Iris pigment epithelial cell (primary cell): Measurements from ENCODE around the gene MED13L.
"Not testable (repeated sequence)": the region's sequence is repeated elsewhere in the genome, so short reads cannot be mapped to it uniquely, and the experiment has no call there.

Source experiments
- DNase-seq: peaks from one replicate; pipeline ENCODE4 v3.0.0-alpha.2; 2011; ENCODE audit warnings: low read depth

MED13L gene

DNA sequence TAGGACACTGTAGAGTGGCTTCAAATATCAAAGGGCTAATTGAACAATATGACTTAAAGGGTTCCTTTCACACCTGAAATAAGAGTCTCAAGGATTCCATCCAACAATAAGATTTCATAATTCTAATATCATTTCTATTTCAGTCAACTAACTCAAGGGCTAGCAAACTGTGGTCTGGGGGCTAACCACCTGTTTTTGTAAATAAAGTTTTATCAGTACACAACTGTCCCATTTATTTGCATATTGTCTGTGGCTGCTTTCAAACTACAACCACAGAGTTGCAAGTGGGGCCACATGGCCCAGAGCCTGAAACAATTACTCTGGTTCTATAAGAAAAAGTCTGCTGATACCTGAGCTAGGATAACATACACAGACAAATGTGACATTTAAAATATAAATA lies 29.1 kb downstream of the MED13L start:
- no peak for DNase-seq

GRCh38 chr12:116247377-116247776 lies 30.1 kb downstream of the MED13L start:
- peak; percentile 59 for DNase-seq

- no peak for DNase-seq
Observed at GRCh38 chr12:116246490-116247179, 30.9 kb downstream of the MED13L start.

GRCh38 chr12:116245189-116245588 lies 32.3 kb downstream of the MED13L start:
- no peak for DNase-seq

DNA sequence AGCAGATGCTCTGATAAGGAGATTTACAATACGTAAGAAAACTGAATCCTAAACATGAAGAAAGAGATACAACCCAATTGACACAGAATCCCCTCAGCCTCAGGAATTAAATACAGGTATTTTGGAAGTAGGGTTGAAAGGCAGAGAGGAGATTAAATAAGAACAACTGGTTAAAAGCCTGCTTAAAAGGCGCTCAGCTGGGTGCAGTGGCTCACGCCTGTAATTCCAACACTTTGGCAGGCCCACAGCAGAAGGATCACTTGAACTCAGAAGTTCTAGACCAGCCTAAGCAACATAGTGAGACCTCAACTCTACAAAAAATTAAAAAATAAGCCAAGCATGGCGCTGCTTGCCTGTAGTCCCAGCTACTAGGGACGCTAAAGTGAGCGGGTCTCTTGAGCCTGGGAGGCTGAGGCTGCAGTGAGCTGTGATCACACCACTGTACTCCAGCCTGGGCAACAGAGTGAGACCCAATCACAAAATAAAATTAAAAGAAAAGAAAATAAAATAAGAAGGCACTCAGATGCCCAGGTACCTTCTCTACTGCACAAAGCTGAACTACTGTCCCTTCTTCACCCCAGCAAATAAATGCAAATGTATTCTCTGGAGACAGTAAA lies 32.9 kb downstream of the MED13L start:
- no peak for DNase-seq

DNA sequence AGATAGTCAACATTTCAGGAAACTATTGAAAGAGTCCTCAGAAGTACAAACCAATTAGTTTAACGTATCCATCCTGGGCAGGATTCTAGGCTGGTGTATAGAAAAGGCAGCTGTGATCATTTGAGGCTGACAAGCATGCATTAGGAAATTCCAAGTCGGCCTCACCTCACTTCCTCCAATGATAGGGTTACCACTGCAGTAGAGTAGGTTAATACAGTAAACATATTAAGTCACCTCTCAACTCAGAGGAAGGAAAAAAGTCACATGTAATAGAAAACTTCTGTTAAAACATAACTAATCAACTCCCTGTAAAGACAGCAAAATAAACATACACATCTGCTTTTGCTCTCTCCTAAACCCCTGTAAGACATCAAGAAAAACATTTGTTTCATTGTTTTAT lies 33.5 kb downstream of the MED13L start:
- DNase-seq, result peak; percentile 65

DNA sequence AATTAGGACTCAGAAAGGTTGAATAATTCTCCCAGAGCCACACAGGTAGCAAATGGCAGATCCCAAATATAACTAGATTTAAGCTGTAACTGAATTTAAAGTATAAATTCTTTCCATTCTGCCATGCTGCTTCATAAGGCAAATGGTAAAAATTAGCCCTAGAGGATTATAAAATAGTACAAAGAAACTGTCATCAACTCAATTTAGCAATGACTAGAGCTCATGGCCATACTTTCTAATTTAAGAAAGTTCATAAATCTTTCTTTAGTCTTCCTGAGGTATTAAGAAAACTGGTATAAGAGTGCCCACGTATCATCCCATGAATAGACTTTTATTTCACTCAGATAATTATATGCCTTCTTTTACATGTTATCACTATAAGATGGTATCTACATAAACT lies 34.8 kb downstream of the MED13L start:
- DNase-seq, result no peak

GRCh38 chr12:116241157-116241759 lies 36.2 kb downstream of the MED13L start:
- peak; percentile 48 for DNase-seq

DNA sequence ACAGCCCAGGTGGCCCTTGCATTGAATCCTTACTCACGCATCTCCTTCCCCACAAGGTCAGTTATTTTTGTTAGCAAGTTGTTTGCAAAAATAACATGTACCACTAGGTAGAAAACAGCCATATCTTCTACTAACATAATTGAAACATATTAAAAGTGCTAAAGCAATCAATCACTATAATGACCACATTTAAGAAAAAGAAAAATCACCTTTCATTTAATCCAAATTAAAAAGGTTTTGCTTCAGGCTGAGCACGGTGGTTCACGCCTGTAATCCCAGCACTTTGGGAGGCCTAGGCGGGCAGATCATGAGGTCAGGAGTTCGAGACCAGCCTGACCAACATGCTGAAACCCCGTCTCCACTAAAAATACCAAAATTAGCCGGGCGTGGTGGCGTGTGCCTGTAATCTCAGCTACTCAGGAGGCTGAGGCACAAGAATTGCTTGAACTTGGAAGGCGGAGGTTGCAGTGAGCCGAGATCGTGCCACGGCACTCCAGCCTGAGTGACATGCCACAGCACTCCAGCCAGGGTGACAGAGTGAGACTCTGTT lies 38.8 kb downstream of the MED13L start:
- not testable (repeated sequence) for DNase-seq

GRCh38 chr12:116238149-116238548 lies 39.3 kb downstream of the MED13L start:
- no peak for DNase-seq

DNA sequence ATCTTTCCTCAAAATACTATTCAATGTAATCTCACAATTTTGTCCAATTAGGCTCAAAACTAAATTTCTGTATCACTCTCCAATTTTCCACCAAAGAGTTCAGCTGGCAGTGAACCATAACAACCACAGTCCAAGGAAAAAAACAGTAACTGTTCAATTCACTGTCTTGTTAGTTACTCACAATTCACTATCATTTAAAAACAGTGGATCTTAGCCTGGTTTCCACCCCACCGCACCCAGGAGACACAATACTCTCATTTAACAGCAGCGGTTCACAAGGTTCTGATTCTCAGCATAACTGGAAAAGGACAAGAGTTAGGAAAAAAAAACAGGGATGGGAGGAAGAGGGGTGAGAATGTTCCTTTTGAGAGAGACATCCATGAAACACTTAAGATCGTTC lies 40.5 kb downstream of the MED13L start:
- no peak for DNase-seq

DNA sequence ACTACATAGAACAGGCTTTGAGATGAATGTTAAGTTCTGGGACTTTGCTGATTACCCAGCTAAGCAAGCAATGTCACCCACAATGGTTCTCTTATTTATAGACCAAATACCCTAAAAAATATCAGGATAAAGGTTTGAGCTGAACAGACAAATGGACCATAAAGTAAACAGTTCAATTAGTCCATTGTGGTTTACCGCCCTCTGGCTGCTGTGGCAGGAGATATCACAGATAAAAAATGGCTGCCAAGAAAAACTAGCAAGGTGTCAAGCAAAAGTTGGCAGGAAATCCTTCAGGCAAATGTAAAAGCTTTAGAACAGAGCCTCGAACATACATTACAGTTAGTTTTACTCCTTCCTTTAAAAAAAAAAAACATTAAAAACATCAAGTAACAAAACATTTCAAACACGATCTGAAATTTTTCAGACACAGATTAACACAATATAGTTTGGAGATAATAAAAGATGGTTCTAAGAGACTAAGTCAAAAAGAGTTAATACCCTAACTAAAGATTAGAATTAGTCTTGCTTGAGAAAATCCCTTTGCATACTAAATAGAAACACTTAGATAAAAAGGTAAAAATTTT lies 41.3 kb downstream of the MED13L start:
- peak; percentile 65 for DNase-seq

DNA sequence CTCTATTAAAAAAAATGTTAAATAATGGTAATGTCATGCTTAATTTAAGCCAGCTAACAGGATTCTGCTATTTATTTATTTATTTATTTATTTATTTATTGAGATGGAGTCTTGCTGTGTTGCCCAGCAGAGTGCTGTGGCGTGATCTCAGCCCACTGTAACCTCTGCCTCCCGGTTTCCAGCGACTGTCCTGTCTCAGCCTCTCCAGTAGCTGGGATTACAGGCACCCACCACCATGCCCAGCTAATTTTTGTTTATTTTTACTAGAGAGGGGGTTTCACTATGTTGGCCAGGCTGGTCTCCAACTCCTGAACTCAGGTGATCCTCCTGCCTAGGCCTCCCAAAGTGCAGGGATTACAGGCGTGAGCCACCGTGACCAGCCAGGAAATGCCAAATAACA lies 43.3 kb downstream of the MED13L start:
- DNase-seq, result not testable (repeated sequence)

- DNase-seq, result peak; percentile 39
Observed at GRCh38 chr12:116233669-116234068, 43.8 kb downstream of the MED13L start.

DNA sequence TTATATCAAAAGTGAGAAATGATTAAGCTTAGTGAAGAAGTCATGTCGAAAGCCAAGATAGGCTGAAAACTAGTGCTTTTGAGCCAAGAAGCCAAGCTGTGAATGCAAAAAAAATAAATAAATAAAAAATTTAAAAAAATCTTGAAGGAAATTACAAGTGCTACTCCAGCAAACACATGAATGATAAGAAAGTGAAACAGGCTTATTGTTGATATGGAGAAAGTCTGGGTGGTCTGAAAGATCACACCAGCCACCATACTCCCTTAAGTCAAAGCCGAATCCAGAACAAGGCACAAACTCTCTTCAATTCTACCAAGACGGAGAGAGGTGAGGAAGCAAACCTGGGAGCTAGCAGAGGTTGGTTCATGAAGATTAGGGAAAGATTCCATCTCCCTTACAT lies 49.7 kb downstream of the MED13L start:
- no peak for DNase-seq

GRCh38 chr12:116226026-116226425 lies 51.5 kb downstream of the MED13L start:
- DNase-seq, result no peak

DNA sequence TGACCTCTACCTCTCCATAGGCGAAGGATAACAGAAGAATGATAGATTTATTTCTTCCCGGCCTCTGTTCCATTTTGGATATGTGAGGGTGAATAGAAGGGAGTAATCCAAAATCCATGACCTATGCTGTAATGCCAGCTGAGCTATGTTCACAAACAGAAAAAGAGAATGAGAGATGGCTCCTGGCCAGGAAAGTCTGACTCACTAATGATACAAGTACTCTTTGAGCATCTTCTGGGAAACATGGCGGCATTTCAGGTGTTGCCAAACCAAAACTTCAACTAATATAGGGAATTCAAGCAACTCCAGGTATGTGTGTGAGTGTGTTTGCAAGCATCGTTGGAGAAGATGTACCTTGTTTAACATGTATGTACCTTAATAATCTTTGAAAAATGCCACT lies 55.1 kb downstream of the MED13L start:
- DNase-seq, result peak; percentile 95

DNA sequence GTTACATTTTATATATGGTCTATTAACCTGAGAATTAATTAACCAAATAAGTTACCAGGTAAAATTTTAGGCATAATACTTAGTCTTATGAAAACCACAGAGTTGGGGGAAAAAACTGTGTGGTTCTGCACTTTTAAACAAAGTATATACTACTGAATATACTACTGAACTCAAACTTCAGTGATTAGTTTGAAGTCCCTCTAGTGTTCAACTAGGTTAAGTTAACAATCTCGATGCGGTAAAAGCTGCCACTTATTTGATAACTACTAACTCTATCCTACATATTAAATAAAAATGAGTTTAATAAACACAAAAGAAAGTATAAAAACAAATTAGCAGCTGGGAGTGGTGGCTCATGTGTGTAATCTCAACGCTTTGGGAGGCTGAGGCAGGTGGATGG lies 56.7 kb downstream of the MED13L start:
- DNase-seq, result no peak

DNA sequence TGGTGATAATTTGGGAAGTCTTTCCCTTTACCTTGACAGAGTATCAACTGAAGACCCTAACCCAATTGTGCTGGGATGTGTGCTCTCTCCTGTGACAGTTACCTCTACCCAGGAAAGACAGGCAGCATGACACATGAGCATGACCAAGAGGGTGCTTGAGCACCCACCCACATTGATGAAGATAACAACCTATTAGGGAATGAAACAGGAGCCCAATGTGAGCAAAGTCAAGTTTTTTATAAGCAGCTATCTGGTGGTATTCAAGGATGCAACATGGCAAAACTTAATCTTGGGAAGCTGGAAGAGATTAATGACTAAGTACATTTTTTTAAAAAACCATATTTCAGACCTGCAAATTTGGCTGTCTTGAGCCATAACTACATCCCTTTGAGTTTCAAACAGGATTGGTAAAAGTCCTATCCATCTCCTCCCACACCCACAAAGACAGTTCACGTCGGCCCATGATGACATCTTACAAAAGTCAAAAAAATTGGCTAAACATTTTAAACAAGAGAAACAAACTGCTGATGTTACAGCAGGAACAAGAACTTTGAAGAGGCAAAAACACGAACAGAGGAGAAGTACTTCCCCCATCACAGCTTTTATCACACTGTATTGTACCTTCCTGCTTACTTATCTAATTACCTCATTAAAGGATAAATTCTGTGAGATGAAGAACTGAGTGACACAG lies 60.3 kb downstream of the MED13L start:
- no peak for DNase-seq

- no peak for DNase-seq
Observed at GRCh38 chr12:116216022-116216756, 61.3 kb downstream of the MED13L start.

DNA sequence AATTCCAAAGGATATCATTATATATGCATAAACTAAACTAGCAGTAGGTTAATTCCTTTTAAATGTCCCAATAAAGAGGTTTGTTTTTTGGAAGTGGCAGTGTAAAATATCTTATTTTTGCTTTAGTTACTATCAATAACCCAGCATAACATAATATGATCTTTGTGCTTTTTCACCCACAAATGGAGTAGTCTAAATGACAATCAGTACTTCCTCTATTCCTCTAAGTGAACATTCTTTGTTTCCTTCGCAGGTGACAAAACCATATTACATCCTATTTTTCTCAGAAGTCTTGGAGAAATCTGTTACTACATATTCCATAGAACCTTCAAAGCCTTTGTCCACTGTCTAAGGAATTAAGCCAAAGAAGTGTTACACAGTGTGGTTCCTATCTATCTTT lies 62.5 kb downstream of the MED13L start:
- DNase-seq, result no peak
